NCI-H510A (cell line): ENCODE data around the gene PAX2.

Experiments used
- DNase-seq: peaks from one replicate; lab custom pipeline; 2025; lab: John Stamatoyannopoulos, UW

Gene PAX2

GRCh38 chr10:100791369-100792058 is 46.1 kb downstream of the PAX2 start:
- no peak for DNase-seq

- DNase-seq = no peak
Observed at GRCh38 chr10:100792574-100792973, 47.2 kb downstream of the PAX2 start.

GRCh38 chr10:100793055-100793454 is 47.7 kb downstream of the PAX2 start:
- no peak for DNase-seq

GRCh38 chr10:100799881-100800280 is 54.5 kb downstream of the PAX2 start:
- no peak for DNase-seq

GRCh38 chr10:100800931-100801330 is 55.5 kb downstream of the PAX2 start:
- DNase-seq = no peak

GRCh38 chr10:100802196-100802595 is 56.8 kb downstream of the PAX2 start:
- DNase-seq = no peak

GRCh38 chr10:100802607-100803006 is 57.2 kb downstream of the PAX2 start:
- DNase-seq = no peak

GRCh38 chr10:100803492-100803891 is 58.1 kb downstream of the PAX2 start:
- DNase-seq = no peak

- DNase-seq = no peak
Observed at GRCh38 chr10:100803908-100804307, 58.5 kb downstream of the PAX2 start.

- DNase-seq = no peak
Observed at GRCh38 chr10:100805543-100806355, 60.4 kb downstream of the PAX2 start.

- DNase-seq = no peak
Observed at GRCh38 chr10:100806356-100806645, 60.9 kb downstream of the PAX2 start.

GRCh38 chr10:100807241-100807951 is 62.0 kb downstream of the PAX2 start:
- no peak for DNase-seq

- DNase-seq = no peak
Observed at GRCh38 chr10:100808876-100809275, 63.5 kb downstream of the PAX2 start.

- DNase-seq = no peak
Observed at GRCh38 chr10:100810091-100810834, 64.9 kb downstream of the PAX2 start.

GRCh38 chr10:100810835-100811116 is 65.4 kb downstream of the PAX2 start:
- DNase-seq = no peak

GRCh38 chr10:100811261-100811660 is 65.9 kb downstream of the PAX2 start:
- no peak for DNase-seq

- DNase-seq = no peak
Observed at GRCh38 chr10:100811752-100812750, 66.7 kb downstream of the PAX2 start.

- DNase-seq = no peak
Observed at GRCh38 chr10:100812978-100813377, 67.6 kb downstream of the PAX2 start.

GRCh38 chr10:100814751-100815474 is 69.5 kb downstream of the PAX2 start:
- DNase-seq = no peak

GRCh38 chr10:100816671-100817070 is 71.3 kb downstream of the PAX2 start:
- no peak for DNase-seq
